Measurements from ENCODE around the gene SCAF8. TPM values are rescaled to one million over a fixed set of nuclear protein-coding genes. Genes with fewer than 3 reads are reported as not detected.

SCAF8 gene
- total and polyA plus RNA-seq, 9 of the 15 experiments (the other 6 are each of a cell fraction or from before 2014, with no cell fraction given): 10.5 to 46.6 (median 23.2) TPM

- TF ChIP-seq ZNF518B (CRISPR knock-in tag; IDR thresholded peaks at IDR 0.05) (no peak), BHLHE40 (IDR thresholded peaks at IDR 0.05; ENCODE audit: low read length) (no peak), NELFE (IDR thresholded peaks at IDR 0.05; ENCODE audit: insufficient read depth, insufficient read length) (no peak), MTA2 (IDR thresholded peaks at IDR 0.05; ENCODE audit: low read depth) (no peak), IRF9 (tag; IDR thresholded peaks at IDR 0.05) (no peak), ZNF778 (CRISPR knock-in tag; IDR thresholded peaks at IDR 0.05) (no peak), NFYB (IDR thresholded peaks at IDR 0.05; ENCODE audit: extremely low read depth, insufficient read length) (no peak), SMAD1 (IDR thresholded peaks at IDR 0.05; ENCODE audit: low read depth, low read length, partially characterized antibody) (peak; percentile 33), ZHX1 (conservative IDR thresholded peaks at IDR 0.05; ENCODE audit: low read length) (no peak; the same call in none of the 2 replicates), HNRNPL (IDR thresholded peaks at IDR 0.05; ENCODE audit: low read depth, low read length) (no peak), MXI1 (IDR thresholded peaks at IDR 0.05; ENCODE audit: low read depth, low read length) (no peak), ZNF347 (CRISPR knock-in tag; IDR thresholded peaks at IDR 0.05; ENCODE audit: low read depth) (no peak), JUNB (CRISPR knock-in tag; conservative IDR thresholded peaks at IDR 0.05) (no peak), OTX1 (CRISPR knock-in tag; IDR thresholded peaks at IDR 0.05) (peak; percentile 56; the same call in 1 of the 2 replicates)
These were observed at the start of gene SCAF8 (continued) for GRCh38 chr6:154733183-154733625.

Measured in K562 (cell line).